Endothelial cell of umbilical vein (primary cell): ENCODE measurements around the gene WRAP53. TPM values are rescaled to one million over a fixed set of nuclear protein-coding genes. Genes with fewer than 3 reads are reported as not detected.

ENCODE experiments used
- BruUV-seq: library from RNA; stranded (reverse); fragments of 400-500 nt; replicated peaks from 2 replicates; lab custom pipeline; 2021; lab: Mats Ljungman, UMichigan
- CTCF ChIA-PET: fragments of 300-600, 350-600 bp; sonication (Branson Sonifier 250); formaldehyde crosslinking; loops from one replicate; lab custom pipeline; 2021; ENCODE audit warnings: antibody characterized with exemption, inconsistent platforms; lab: Charles Lee
- POLR2A ChIA-PET: fragments of 300-600, 350-600 bp; sonication (Branson Sonifier 250); formaldehyde crosslinking; loops from one replicate; lab custom pipeline; 2021; ENCODE audit warnings: antibody characterized with exemption, inconsistent platforms; lab: Charles Lee
- DNase-seq: peaks from one replicate; pipeline ENCODE4 v3.0.0-alpha.2; 2011; ENCODE audit warnings: low read depth, low spot score
- FAIRE-seq: peaks from 2 replicates; lab custom pipeline; 2011; peaks lifted over from hg19 to GRCh38; lab: Jason Lieb, UNC
- H2AFZ ChIP-seq: 2 replicates; pipeline ENCODE4 v1.6.0; 2012; ENCODE audit warnings: low read depth, low read length, control low read depth, inconsistent platforms
- H3K27ac ChIP-seq: 2 replicates; pipeline ENCODE4 v1.5.1; 2011; ENCODE audit warnings: low read depth, mild to moderate bottlenecking, control low read depth, low read length, moderate library complexity; ENCODE audit not compliant: insufficient read depth
- H3K27me3 ChIP-seq, 2 experiments: 2 replicates each; pipeline versions ENCODE4 v1.6.0 to v1.6.1; 2011; ENCODE audit warnings: low read length in 2 of 2, mixed read lengths in 1 of 2; ENCODE audit not compliant: control insufficient read depth in 2 of 2, insufficient read depth in 2 of 2
- H3K36me3 ChIP-seq, 2 experiments: 2 replicates in 1 of 2; 3 replicates in 1 of 2; pipeline ENCODE4 v1.5.1; 2011; ENCODE audit warnings: low read length in 2 of 2, mild to moderate bottlenecking in 1 of 2, moderate library complexity in 1 of 2; ENCODE audit not compliant: control insufficient read depth in 2 of 2, insufficient read depth in 2 of 2; ENCODE audit errors: extremely low read depth in 1 of 2
- H3K4me1 ChIP-seq: 3 replicates; pipeline ENCODE4 v1.5.1; 2011; ENCODE audit warnings: mild to moderate bottlenecking, low read length; ENCODE audit not compliant: control insufficient read depth, insufficient read depth; ENCODE audit errors: extremely low read depth
- H3K4me2 ChIP-seq: 2 replicates; pipeline ENCODE4 v1.6.1; 2011; ENCODE audit warnings: low read length, control low read depth, mixed read lengths; ENCODE audit not compliant: insufficient read depth
- H3K4me3 ChIP-seq, 3 experiments: fragments of 200-600 bp in 1 of 3; sonication (generic), shearing (Covaris generic) in 1 of 3; replicated peaks in 1 of 3; 2 replicates each; pipeline ENCODE4 v1.5.1; 2011 to 2016; ENCODE audit warnings: control low read depth in 3 of 3, low read length in 3 of 3, mild to moderate bottlenecking in 2 of 3, inconsistent platforms in 1 of 3, low read depth in 1 of 3, moderate library complexity in 1 of 3; ENCODE audit not compliant: insufficient read depth in 1 of 3
- H3K79me2 ChIP-seq: 2 replicates; pipeline ENCODE4 v1.6.0; 2012; ENCODE audit warnings: low read length, inconsistent platforms; ENCODE audit not compliant: control insufficient read depth, insufficient read depth
- H3K9ac ChIP-seq: replicated peaks from 2 replicates; pipeline ENCODE3; 2011; ENCODE audit warnings: low read length, control low read depth; ENCODE audit not compliant: insufficient read depth; ENCODE audit errors: extremely low read depth
- H3K9me1 ChIP-seq: replicated peaks from 3 replicates; pipeline ENCODE4 v1.6.0; 2011; ENCODE audit warnings: mild to moderate bottlenecking, low read length; ENCODE audit not compliant: control insufficient read depth, insufficient read depth; ENCODE audit errors: extremely low read depth
- H3K9me3 ChIP-seq: replicated peaks from 2 replicates; pipeline ENCODE4 v1.5.1; 2012; ENCODE audit warnings: low read length, inconsistent platforms; ENCODE audit not compliant: control insufficient read depth, insufficient read depth
- H4K20me1 ChIP-seq: replicated peaks from 2 replicates; pipeline ENCODE3; 2011; ENCODE audit warnings: mild to moderate bottlenecking, low read length; ENCODE audit not compliant: control insufficient read depth, insufficient read depth; ENCODE audit errors: extremely low read depth
- EZH2 ChIP-seq: IDR thresholded peaks from 2 replicates; pipeline ENCODE4 v1.6.1; 2012; ENCODE audit warnings: borderline replicate concordance, low read depth, mild to moderate bottlenecking, moderate library complexity, low read length, inconsistent platforms; ENCODE audit not compliant: severe bottlenecking
- FOS ChIP-seq: IDR thresholded peaks from 2 replicates; pipeline ENCODE4 v1.6.1; 2011; ENCODE audit warnings: mild to moderate bottlenecking, low read length, moderate library complexity, borderline replicate concordance; ENCODE audit not compliant: insufficient read depth
- GATA2 ChIP-seq: IDR thresholded peaks from 2 replicates; pipeline ENCODE4 v1.7.0; 2011; ENCODE audit warnings: low read depth, mild to moderate bottlenecking, moderate library complexity, mixed read lengths, low read length; ENCODE audit not compliant: insufficient read length, insufficient read depth
- JUN ChIP-seq: IDR thresholded peaks from 2 replicates; pipeline ENCODE4 v1.6.1; 2011; ENCODE audit warnings: borderline replicate concordance, low read depth; ENCODE audit not compliant: insufficient read length, insufficient read depth
- MYC ChIP-seq: IDR thresholded peaks from one replicate; pipeline ENCODE4 v1.6.1; 2011; ENCODE audit warnings: mild to moderate bottlenecking, low read depth, low read length
- POLR2A ChIP-seq: IDR thresholded peaks from 2 replicates; pipeline ENCODE4 v1.6.1; 2012; ENCODE audit warnings: low read depth, mild to moderate bottlenecking, control low read depth, low read length
- POLR2AphosphoS5 ChIP-seq: IDR thresholded peaks from 2 replicates; pipeline ENCODE4 v1.6.1; 2012; ENCODE audit warnings: low read depth, mild to moderate bottlenecking, control low read depth, low read length, moderate library complexity; ENCODE audit not compliant: insufficient read depth
- dilution Hi-C: fragments of 300-500 bp; cut with MboI; formaldehyde crosslinking; loops from one replicate; pipeline ENCODE4 v1.15.0; 2019; ENCODE audit warnings: low sequenced_read_pairs; ENCODE audit not compliant: extremely low pct_ligation_motif_present
- intact Hi-C: fragments of 100-400 bp; cut with micrococcal nuclease; formaldehyde crosslinking; loops from one replicate; pipeline ENCODE4 v1.10.0; 2022
- polyA plus RNA-seq, 4 experiments: library from polyadenylated mRNA; depleted of rRNA in 3 of 4; stranded (reverse) in 3 of 4; unstranded in 1 of 4; fragments of >200 nt; gene quantifications; 2 replicates each; pipeline versions ENCODE4 v1.2.1 to v1.2.3, GENCODE V29; 2011 to 2012; ENCODE audit warnings: missing spikeins in 1 of 4
- total RNA-seq: library from RNA; stranded (reverse); gene quantifications from 2 replicates; pipeline ENCODE4 v1.2.3, GENCODE V29; 2021
- TF ChIP-seq, protein P1 (sequence below): IDR thresholded peaks from 2 replicates; pipeline ENCODE4 v1.6.1; 2011; ENCODE audit not compliant: insufficient read depth, insufficient read length
- TF ChIP-seq, protein P2 (sequence below), 2 donors: IDR thresholded peaks; 1 replicate in 1 of 2; 2 replicates in 1 of 2; pipeline ENCODE4 v1.5.1; 2011; ENCODE audit warnings: low read length in 2 of 2, mild to moderate bottlenecking in 2 of 2, moderate library complexity in 2 of 2, control low read depth in 1 of 2, inconsistent platforms in 1 of 2, low read depth in 1 of 2; ENCODE audit not compliant: insufficient read depth in 1 of 2; ENCODE audit errors: extremely low read depth in 1 of 2

The WRAP53 gene
- total and polyA plus RNA-seq, 2 donors (not counting 3 experiments of a cell fraction or from before 2014, with no cell fraction given), result 17.9 to 28.0 TPM

DNA sequence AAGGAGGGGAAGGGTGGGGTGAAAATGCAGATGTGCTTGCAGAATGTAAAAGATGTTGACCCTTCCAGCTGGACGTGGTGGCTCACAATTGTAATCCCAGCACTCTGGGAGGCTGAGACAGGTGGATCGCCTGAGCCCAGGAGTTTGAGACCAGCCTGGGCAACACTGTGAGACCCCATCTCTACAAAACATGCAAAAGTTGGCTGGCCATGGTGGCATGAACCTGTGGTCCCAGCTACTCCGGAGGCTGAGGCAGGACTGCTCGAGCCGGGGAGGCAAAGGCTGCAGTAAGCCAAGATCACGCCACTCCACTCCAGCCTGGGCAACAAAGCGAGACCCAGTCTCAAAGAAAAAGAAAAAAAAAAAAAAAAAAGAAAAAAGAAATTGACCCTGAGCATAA is 19.8 kb upstream of the WRAP53 start:
- intact Hi-C loops, result no loop called here
- H3K9ac ChIP-seq, result no peak overlapping the region
- ChIA-PET POLR2A (no interaction called here), CTCF (interaction anchor here (1.5 kb wide), 1 partner anchor 321 kb away, joined by 4 read pairs; no protein-coding TSS in a partner anchor)
- no peaks in the 10 kb centered on the region for H3K27me3 ChIP-seq
- FAIRE-seq (no peak), DNase-seq (no peak)
- no peaks in the 10 kb centered on the region for H3K79me2 ChIP-seq
- no peak overlapping the region for H3K27ac ChIP-seq
- BruUV-seq, result TSS peak; percentile 75
- no peak overlapping the region for H2AFZ ChIP-seq
- no peaks in the 10 kb centered on the region for H4K20me1 ChIP-seq
- no peak for TF ChIP-seq EZH2
- TF ChIP-seq POLR2A, result no peak
- TF ChIP-seq, protein P1, sequence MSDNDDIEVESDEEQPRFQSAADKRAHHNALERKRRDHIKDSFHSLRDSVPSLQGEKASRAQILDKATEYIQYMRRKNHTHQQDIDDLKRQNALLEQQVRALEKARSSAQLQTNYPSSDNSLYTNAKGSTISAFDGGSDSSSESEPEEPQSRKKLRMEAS, result no peak
- no peak for TF ChIP-seq JUN
- TF ChIP-seq GATA2, result no peak
- no peak for TF ChIP-seq MYC
- TF ChIP-seq, protein P2, sequence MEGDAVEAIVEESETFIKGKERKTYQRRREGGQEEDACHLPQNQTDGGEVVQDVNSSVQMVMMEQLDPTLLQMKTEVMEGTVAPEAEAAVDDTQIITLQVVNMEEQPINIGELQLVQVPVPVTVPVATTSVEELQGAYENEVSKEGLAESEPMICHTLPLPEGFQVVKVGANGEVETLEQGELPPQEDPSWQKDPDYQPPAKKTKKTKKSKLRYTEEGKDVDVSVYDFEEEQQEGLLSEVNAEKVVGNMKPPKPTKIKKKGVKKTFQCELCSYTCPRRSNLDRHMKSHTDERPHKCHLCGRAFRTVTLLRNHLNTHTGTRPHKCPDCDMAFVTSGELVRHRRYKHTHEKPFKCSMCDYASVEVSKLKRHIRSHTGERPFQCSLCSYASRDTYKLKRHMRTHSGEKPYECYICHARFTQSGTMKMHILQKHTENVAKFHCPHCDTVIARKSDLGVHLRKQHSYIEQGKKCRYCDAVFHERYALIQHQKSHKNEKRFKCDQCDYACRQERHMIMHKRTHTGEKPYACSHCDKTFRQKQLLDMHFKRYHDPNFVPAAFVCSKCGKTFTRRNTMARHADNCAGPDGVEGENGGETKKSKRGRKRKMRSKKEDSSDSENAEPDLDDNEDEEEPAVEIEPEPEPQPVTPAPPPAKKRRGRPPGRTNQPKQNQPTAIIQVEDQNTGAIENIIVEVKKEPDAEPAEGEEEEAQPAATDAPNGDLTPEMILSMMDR (IDR thresholded peaks at IDR 0.05; ENCODE audit: extremely low read depth in 1 of 2, insufficient read depth in 1 of 2, low read depth in 1 of 2, low read length in 2 of 2), result no peak
- no peak for TF ChIP-seq FOS
- TF ChIP-seq POLR2AphosphoS5, result no peak
- no peak overlapping the region for H3K4me2 ChIP-seq
- H3K4me3 ChIP-seq, result no peak overlapping the region
- dilution Hi-C loops, result no loop called here
- H3K36me3 ChIP-seq, result peaks cover 13 to 32% of the 10 kb centered on the region in 2 experiments
- no peaks in the 10 kb centered on the region for H3K9me1 ChIP-seq
- no peaks in the 10 kb centered on the region for H3K9me3 ChIP-seq
- peaks cover 4% of the 10 kb centered on the region for H3K4me1 ChIP-seq
